Stimulated activated CD4-positive, alpha-beta T cell treated with anti-CD3 and anti-CD28 coated beads, Interleukin-12 subunit alpha, Interleukin-12 subunit beta, amount 100 ng/mL, for 4 hours (primary cell): ENCODE data around the gene NT5DC1.
"Not testable (repeated sequence)": the region's sequence is repeated elsewhere in the genome, so short reads cannot be mapped to it uniquely, and the experiment has no call there.

Experiments
- DNase-seq: peaks from one replicate; pipeline ENCODE4 v3.0.0-alpha.2; 2020

Gene NT5DC1

DNA sequence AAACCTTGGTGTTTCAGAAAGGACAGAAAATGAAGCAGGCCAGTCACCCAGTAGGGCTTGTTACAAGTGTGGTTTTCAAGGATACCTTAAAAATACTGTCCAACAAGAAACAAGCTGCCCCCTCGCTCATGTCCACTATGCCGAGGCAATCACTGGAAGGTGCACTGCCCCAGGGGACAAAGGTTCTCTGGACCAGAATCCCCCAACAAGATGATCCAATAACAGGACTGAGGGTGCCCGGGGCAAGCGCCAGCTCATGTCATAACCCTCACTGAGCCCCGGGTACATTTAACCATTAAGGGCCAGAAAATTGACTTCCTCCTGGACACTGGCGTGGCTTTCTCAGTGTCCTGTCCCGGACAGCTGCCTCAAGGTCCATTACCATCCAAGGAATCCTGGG, 6.6 kb upstream of the NT5DC1 start:
- no peak for DNase-seq

GRCh38 chr6:116096048-116096759, 4.4 kb upstream of the NT5DC1 start:
- not testable (repeated sequence) for DNase-seq

DNA sequence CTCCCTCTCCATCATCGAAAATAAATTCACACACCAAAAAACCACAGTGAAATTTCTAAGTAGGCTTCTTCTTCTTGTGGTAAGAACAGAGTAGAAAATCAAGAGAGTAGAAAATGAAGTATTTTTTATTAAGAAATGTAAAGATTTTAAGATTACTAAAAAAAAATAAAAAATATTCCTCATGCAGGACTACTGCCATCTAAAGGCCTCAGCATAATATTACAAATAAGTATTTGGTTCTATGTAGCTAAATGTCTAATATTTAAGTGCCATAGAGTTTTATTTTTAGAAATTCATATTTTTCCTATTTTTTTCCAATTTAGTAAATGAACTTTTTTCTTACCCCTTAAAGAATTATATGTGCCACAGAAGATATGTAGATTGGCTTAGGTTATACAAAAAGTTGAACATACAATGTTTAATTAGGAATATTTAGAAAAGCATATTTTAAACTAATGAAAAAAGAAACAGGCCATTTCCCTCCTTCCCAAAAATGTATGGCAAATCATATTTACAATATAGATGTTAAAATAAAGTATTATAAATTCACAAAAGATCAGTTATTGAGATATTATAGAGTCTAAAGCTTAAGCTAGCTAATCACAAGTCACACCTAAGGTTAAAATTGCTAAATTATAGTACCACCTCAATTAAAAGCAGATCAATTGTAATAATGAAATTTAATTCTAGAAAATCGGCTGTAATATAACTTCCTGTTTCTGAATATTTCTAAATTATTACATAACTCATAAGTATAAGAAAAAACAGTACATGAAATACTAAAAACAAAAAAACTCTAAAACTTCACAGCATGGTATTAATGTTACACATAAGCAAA, 3.5 kb upstream of the NT5DC1 start:
- no peak for DNase-seq

DNA sequence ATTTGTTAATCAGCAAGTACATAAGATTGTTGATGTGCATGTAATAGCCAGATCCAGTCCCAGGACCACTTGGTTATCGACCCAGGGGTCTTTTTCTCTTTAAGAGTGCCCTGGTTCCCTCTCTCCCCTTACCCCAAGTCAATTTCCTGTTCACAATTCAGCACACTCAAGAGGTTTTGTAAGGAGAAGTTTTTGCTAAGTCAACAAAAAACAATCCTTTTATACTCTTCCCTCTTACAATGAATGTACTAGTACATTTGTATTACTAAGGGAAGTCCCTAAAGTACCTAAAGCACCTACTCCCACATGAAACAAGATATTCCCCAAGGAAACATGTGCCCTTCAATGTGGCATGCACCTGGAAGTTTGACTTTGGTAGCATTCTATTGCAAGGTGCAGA, 1.6 kb upstream of the NT5DC1 start:
- DNase-seq: no peak

GRCh38 chr6:116101302-116101718, 657 bp downstream of the NT5DC1 start:
- peak; percentile 63 for DNase-seq

- DNase-seq: no peak
Measured at GRCh38 chr6:116101790-116102189, 1.1 kb downstream of the NT5DC1 start.

GRCh38 chr6:116102873-116103272, 2.2 kb downstream of the NT5DC1 start:
- DNase-seq: no peak

- DNase-seq: no peak
Measured at GRCh38 chr6:116104636-116105035, 4.0 kb downstream of the NT5DC1 start.

GRCh38 chr6:116105247-116105646, 4.6 kb downstream of the NT5DC1 start:
- DNase-seq: no peak

- DNase-seq: no peak
Measured at GRCh38 chr6:116106146-116106545, 5.5 kb downstream of the NT5DC1 start.

GRCh38 chr6:116108836-116109235, 8.2 kb downstream of the NT5DC1 start:
- no peak for DNase-seq

- peak; percentile 7 for DNase-seq
Measured at GRCh38 chr6:116111552-116112528, 11.2 kb downstream of the NT5DC1 start.

GRCh38 chr6:116113386-116113785, 12.7 kb downstream of the NT5DC1 start:
- DNase-seq: no peak

GRCh38 chr6:116115781-116116180, 15.1 kb downstream of the NT5DC1 start:
- no peak for DNase-seq

GRCh38 chr6:116118608-116119007, 18.0 kb downstream of the NT5DC1 start:
- no peak for DNase-seq

DNA sequence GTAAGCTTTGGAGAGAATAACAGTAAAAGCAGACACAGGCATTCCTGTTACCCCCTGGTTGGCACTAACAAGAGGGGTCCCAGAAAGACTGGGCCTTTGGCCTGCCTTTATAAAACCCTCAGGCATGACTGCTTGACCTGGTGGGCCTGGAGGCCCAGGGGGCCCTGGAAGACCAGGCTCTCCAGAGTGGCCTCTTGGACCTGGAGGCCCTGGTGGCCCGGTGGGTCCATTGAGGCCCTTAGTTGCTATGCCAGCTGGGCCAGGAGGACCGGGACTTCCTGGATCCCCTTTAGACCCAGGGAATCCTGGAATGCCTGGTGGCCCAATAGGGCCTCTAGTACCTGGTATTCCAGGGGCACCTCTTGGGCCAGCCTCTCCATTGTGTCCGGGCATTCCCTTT, 19.8 kb downstream of the NT5DC1 start:
- DNase-seq: no peak

- DNase-seq: no peak
Measured at GRCh38 chr6:116126032-116126431, 25.4 kb downstream of the NT5DC1 start, which contains the start of gene COL10A1. Gene COL10A1, minus strand, starts transcription at chr6:116126132. Its CDS starts 640 bp downstream, at chr6:116125492.

DNA sequence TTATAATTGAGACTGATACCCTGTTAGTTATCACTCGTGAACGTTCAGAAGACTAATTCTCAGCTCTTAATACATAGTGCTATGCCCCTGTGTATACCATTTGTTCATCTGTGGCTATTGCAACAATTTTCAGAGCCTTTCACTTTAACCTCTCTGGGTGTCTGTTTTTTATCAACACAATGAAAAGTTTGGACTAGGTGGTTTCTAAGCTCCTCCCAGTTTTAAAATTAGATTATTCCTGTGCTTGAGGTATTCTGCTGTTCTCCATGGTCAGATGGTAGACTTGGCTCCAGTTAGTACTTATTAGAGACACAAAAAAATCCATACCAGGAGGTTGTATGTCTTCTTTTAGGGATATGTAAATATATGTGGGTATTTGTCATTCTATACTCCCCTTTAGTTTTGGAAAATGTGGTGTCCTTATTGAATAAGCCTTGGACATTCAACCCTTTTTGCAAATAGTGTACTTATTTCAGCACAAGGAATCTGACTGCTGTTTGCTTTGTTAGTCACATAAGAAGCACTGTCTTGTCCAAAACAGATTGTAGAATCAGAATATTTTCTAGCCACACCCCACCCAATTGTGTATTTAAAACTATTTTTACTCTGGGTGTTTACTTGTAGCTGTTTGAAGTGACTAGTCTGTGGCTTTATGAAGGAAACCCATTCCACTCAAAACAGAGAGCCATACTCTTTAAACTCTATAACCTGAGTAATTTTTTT, 27.3 kb downstream of the NT5DC1 start:
- no peak for DNase-seq

- DNase-seq: no peak
Measured at GRCh38 chr6:116133453-116133852, 32.8 kb downstream of the NT5DC1 start.

GRCh38 chr6:116136373-116136772, 35.7 kb downstream of the NT5DC1 start:
- DNase-seq: no peak

GRCh38 chr6:116136933-116137340, 36.3 kb downstream of the NT5DC1 start:
- no peak for DNase-seq

DNA sequence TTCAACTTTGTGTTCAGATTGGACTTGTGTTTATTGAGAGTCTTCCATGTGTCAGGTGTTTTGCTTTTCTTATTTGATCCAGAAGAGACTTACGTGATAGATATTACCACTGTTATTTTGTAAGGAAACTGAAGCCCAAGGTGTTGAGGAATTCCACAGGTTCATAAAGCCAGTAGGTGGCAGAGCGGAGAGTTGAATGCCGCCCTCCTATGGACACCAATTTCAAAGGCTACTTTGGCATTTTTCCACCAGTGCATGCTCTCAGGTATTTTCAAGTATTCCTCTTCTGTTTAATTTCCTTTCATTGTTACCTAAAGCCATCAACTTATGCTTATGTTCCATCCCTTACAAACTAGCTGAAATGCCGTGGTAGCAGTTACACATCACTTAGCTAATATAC, 39.3 kb downstream of the NT5DC1 start:
- DNase-seq: no peak
